SH-SY5Y (cell line): Measurements from ENCODE around the gene FIBIN.

Experiments
- GATA2 ChIP-seq: IDR thresholded peaks from 2 replicates; pipeline ENCODE4 v1.6.1; 2011; ENCODE audit warnings: mild to moderate bottlenecking, low read depth, low read length
- GATA3 ChIP-seq: IDR thresholded peaks from 2 replicates; pipeline ENCODE4 v1.6.1; 2011; ENCODE audit warnings: low read depth, mild to moderate bottlenecking, low read length, moderate library complexity

GRCh38 chr11:26987272-26987671, 6.6 kb upstream of the FIBIN start:
- TF ChIP-seq GATA2 (no peak), GATA3 (no peak)
